ENCODE measurements around the gene PAXX. TPM values are rescaled to one million over a fixed set of nuclear protein-coding genes. Genes with fewer than 3 reads are reported as not detected.

Gene PAXX
- total and polyA plus RNA-seq, 2 donors (not counting 1 experiment from before 2014, with no cell fraction given): 74.8 to 167 TPM

GRCh38 chr9:137034709-137035506 lies 42.7 kb downstream of the PAXX start:
- Histone ChIP-seq H3K79me2 (ENCODE audit: control insufficient read depth, insufficient read depth, low read length) (peaks cover 12% of the 10 kb centered on the region), H3K27ac (ENCODE audit: low read length in 2 of 2) (peak overlapping the region; percentile 36 to 47), H3K36me3 (replicated peaks in 1 of 2; ENCODE audit: control extremely low read depth in 1 of 2, control insufficient read depth in 1 of 2, extremely low read depth in 1 of 2, insufficient read depth in 2 of 2, low read length in 1 of 2) (no peaks in the 10 kb centered on the region)

More at GRCh38 chr9:137034709-137035506, 42.7 kb downstream of the PAXX start:
- DNase-seq: peak; percentile 91
- Mint-ChIP-seq H3K27me3 (no peaks in the 10 kb centered on the region), H3K4me1 (peaks cover 47% of the 10 kb centered on the region), H3K4me3 (peak overlapping the region; percentile 79), H3K9me3 (ENCODE audit: insufficient read depth) (no peaks in the 10 kb centered on the region), H3K27ac (peak overlapping the region; percentile 86)
- Histone ChIP-seq H2AFZ (ENCODE audit: insufficient read depth, low read depth, low read length, poor library complexity, severe bottlenecking) (peak overlapping the region; percentile 61), H3K9ac (ENCODE audit: low read length) (peak overlapping the region; percentile 52), H3K4me2 (replicated peaks; ENCODE audit: low read depth, low read length, poor library complexity, severe bottlenecking) (peak overlapping the region; percentile 82), H3K4me3 (ENCODE audit: control extremely low read depth in 1 of 5, extremely low read depth in 1 of 5, insufficient read depth in 1 of 5, low read depth in 2 of 5, low read length in 4 of 5) (peak overlapping the region in 4 of 5 experiments; percentile 8 to 37 (median 22)), H4K20me1 (ENCODE audit: control insufficient read depth, insufficient read depth, low read length, poor library complexity, severe bottlenecking) (no peaks in the 10 kb centered on the region), H3K4me1 (ENCODE audit: control insufficient read depth in 2 of 2, insufficient read depth in 2 of 2, low read length in 2 of 2) (peaks cover 51 to 56% of the 10 kb centered on the region in 2 donors), H3K27me3 (replicated peaks in 1 of 4; ENCODE audit: control extremely low read depth in 1 of 4, control insufficient read depth in 3 of 4, insufficient read depth in 4 of 4, low read length in 3 of 4) (peaks cover 0 to 6% (median 0%) of the 10 kb centered on the region in 4 experiments), H3K9me3 (ENCODE audit: control extremely low read depth in 1 of 3, control insufficient read depth in 2 of 3, insufficient read depth in 1 of 3, low read length in 2 of 3) (peaks cover 0 to 11% (median 0%) of the 10 kb centered on the region in 3 donors)
- TF ChIP-seq, protein P1, sequence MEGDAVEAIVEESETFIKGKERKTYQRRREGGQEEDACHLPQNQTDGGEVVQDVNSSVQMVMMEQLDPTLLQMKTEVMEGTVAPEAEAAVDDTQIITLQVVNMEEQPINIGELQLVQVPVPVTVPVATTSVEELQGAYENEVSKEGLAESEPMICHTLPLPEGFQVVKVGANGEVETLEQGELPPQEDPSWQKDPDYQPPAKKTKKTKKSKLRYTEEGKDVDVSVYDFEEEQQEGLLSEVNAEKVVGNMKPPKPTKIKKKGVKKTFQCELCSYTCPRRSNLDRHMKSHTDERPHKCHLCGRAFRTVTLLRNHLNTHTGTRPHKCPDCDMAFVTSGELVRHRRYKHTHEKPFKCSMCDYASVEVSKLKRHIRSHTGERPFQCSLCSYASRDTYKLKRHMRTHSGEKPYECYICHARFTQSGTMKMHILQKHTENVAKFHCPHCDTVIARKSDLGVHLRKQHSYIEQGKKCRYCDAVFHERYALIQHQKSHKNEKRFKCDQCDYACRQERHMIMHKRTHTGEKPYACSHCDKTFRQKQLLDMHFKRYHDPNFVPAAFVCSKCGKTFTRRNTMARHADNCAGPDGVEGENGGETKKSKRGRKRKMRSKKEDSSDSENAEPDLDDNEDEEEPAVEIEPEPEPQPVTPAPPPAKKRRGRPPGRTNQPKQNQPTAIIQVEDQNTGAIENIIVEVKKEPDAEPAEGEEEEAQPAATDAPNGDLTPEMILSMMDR (IDR thresholded peaks at IDR 0.05): peak; percentile 90
- no peak for TF ChIP-seq EZH2 (IDR thresholded peaks at IDR 0.05; ENCODE audit: borderline replicate concordance, insufficient read depth, low read depth, low read length, poor library complexity, severe bottlenecking)
- POLR2A ChIA-PET: interaction anchor here (0.6 to 1.4 kb wide), 12 partner anchors 14 to 388 kb away, joined by 3 to 6 read pairs (median 3); partner anchors contain the start of genes EXD3, NOXA1, PAXX and RABL6
- CTCF ChIA-PET: interaction anchor here (0.6 to 3.9 kb wide), 64 partner anchors 9 to 545 kb away, joined by 3 to 106 read pairs (median 4); partner anchors contain the start of genes AJM1, C8G, CLIC3 and DPP7
- ATAC-seq (ENCODE audit: low read depth): peak; percentile 64
- WGBS (ENCODE audit: insufficient coverage): under 1% methylated on average over 20 of the region's 24 CpGs
- intact Hi-C loops (cut with micrococcal nuclease): loop anchor here (1.0 to 5.0 kb wide), 4 partner anchors 31 to 248 kb away; partner anchors contain the start of genes AJM1 and SAPCD2
